HS-27A (cell line): Measurements from ENCODE around the gene SERGEF.
A peak's percentile ranks its signal among the peaks of the same experiment; 100 is the strongest.
"Not testable (repeated sequence)": the region's sequence is repeated elsewhere in the genome, so short reads cannot be mapped to it uniquely, and the experiment has no call there.

Source experiments
- DNase-seq: peaks from one replicate; pipeline ENCODE4 v3.0.0-alpha.2; 2012; ENCODE audit warnings: low read depth, missing footprints

The SERGEF gene

GRCh38 chr11:18000128-18000527, 12.7 kb downstream of the SERGEF start:
- DNase-seq, result not testable (repeated sequence)

- DNase-seq, result no peak
Measured at GRCh38 chr11:17992916-17993315, 19.9 kb downstream of the SERGEF start.

- no peak for DNase-seq
Measured at GRCh38 chr11:17991783-17992433, 20.9 kb downstream of the SERGEF start.

- DNase-seq, result no peak
Measured at GRCh38 chr11:17989306-17989705, 23.5 kb downstream of the SERGEF start.

GRCh38 chr11:17988465-17988864, 24.4 kb downstream of the SERGEF start:
- no peak for DNase-seq

GRCh38 chr11:17987826-17988225, 25.0 kb downstream of the SERGEF start:
- DNase-seq, result no peak

- no peak for DNase-seq
Measured at GRCh38 chr11:17986711-17987220, 26.1 kb downstream of the SERGEF start.

GRCh38 chr11:17986007-17986710, 26.7 kb downstream of the SERGEF start:
- DNase-seq, result no peak

- no peak for DNase-seq
Measured at GRCh38 chr11:17985517-17985916, 27.3 kb downstream of the SERGEF start.

GRCh38 chr11:17983569-17983968, 29.3 kb downstream of the SERGEF start:
- no peak for DNase-seq

- DNase-seq, result no peak
Measured at GRCh38 chr11:17979770-17980371, 33.0 kb downstream of the SERGEF start.

GRCh38 chr11:17978553-17979287, 34.1 kb downstream of the SERGEF start:
- DNase-seq, result no peak

- no peak for DNase-seq
Measured at GRCh38 chr11:17976651-17977050, 36.2 kb downstream of the SERGEF start.

GRCh38 chr11:17974246-17974645, 38.6 kb downstream of the SERGEF start:
- DNase-seq, result no peak

GRCh38 chr11:17972987-17973386, 39.9 kb downstream of the SERGEF start:
- DNase-seq, result peak; percentile 39

- no peak for DNase-seq
Measured at GRCh38 chr11:17968206-17968605, 44.6 kb downstream of the SERGEF start.

- DNase-seq, result no peak
Measured at GRCh38 chr11:17967661-17968060, 45.2 kb downstream of the SERGEF start.

- no peak for DNase-seq
Measured at GRCh38 chr11:17960091-17960490, 52.8 kb downstream of the SERGEF start.

- DNase-seq, result no peak
Measured at GRCh38 chr11:17958446-17958845, 54.4 kb downstream of the SERGEF start.

- DNase-seq, result no peak
Measured at GRCh38 chr11:17954395-17955252, 58.2 kb downstream of the SERGEF start.

GRCh38 chr11:17952487-17952886, 60.4 kb downstream of the SERGEF start:
- DNase-seq, result no peak
